Left renal cortex interstitium (tissue), 4 donors: ENCODE data around the gene SEC31B. TPM values are rescaled to one million over a fixed set of nuclear protein-coding genes. Genes with fewer than 3 reads are reported as not detected.

ENCODE experiments used
- DNase-seq, 4 donors: peaks; one replicate each; pipeline ENCODE4 v3.0.0-alpha.2; 2013; ENCODE audit warnings: low read depth in 4 of 4, low spot score in 2 of 4, missing footprints in 1 of 4
- polyA plus RNA-seq, 4 donors: library from polyadenylated mRNA; unstranded; fragments of 120-200 nt; gene quantifications; one replicate each; pipeline ENCODE4 v1.2.1, GENCODE V29; 2013; ENCODE audit not compliant: insufficient read length in 4 of 4

SEC31B gene
- polyA plus RNA-seq, 4 donors = 10.1 to 30.5 (median 19.6) TPM

DNA sequence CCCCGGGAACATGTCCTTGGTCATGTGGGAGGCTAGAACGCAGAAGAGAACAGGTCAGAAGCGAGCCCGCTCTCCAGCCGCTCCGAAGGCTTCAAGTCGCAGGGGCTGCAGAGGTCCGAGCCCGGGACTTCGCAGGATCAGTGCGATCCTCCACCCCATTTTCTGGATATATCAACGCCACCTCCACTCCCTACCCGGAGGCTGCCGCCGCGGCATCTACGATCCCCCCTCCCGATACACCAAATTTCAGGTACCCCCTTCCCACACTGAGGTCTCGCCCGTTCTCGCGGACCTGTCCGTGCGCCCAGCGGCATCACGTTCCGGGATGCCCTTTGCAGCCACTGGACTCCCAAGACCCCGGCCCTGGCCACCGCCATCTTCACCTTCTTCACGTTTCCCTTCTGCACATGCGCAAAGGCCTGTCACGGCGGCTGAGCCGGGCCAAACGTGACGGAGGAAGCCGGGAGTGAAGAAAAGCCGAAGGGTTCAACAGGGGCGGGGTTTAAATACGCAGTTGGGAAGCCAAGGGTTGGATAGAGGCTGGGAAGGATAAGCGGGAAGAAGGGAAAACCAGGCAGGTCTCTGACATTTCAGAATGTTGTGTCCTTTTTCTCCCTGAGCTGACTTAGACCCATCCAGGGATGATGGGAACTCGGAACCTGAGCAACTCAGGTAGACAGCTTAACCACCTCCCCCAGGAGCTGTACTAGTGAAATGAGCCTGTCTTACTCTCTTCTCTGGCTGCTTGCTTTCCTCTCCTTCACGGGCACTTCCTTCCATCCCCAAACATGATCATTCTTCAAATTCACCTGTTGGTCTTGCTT, 10.0 kb upstream of the SEC31B start, which contains the start of gene NDUFB8:
TSS of gene NDUFB8 (minus strand) at position 397 of the 824 bp plus-strand sequence. CDS start at position 377, 20 bp downstream.
- peak; percentile 75 to 92 (median 80) for DNase-seq

- no peak for DNase-seq
Measured at GRCh38 chr10:100528921-100529474, 9.3 kb upstream of the SEC31B start.

DNA sequence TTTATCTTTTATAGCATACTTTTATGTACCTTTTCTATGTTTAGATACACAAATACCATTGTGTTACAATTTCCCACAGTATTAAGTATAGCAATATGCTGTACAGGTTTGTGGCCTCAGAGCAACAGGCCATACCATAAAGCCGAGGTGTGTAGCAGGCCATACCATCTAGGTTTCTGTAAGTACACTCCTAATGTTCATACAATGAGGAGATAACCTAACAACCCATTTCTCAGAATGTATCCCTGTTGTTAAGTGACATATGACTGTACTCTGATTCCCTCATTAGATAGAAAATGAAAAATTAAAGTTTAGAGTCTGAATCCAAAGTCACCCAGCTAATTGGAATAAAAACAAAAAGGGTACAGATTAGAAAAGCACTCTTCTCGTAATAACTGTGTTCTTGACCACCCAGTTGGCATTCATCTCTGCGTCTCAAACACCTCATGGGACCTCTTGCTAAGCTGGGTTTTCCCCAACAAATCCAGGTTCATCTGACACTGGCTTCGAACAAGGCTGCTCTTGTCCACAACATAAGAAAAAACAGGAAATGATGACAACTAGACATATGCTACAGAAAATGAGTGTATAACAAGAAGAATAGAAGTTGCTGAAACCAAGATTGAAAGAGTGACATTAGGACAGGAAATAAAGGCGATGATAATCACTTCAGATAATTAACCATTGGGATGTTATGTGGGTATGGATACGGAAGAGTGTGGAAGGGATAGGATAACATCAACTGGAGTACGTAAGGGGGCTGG, 8.6 kb upstream of the SEC31B start:
- no peak for DNase-seq

DNA sequence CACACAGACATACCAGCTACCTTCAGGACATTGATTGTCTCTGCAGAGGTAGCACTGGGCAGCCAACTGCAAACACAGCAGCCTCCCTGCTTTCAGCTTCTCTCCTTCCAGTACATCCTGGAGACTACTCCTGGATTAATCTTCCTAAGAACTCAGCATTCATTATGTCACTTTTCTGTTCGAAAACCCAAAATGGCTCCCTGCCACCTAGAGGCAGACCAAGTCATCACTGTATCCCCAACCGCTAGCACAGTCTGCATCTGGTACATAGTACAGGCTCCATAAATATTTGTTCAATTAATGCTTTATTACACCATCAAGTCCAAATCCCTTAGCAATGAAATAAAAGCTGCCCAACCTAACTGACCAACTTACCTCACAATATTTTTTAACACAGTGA, 5.0 kb upstream of the SEC31B start:
- no peak for DNase-seq

DNA sequence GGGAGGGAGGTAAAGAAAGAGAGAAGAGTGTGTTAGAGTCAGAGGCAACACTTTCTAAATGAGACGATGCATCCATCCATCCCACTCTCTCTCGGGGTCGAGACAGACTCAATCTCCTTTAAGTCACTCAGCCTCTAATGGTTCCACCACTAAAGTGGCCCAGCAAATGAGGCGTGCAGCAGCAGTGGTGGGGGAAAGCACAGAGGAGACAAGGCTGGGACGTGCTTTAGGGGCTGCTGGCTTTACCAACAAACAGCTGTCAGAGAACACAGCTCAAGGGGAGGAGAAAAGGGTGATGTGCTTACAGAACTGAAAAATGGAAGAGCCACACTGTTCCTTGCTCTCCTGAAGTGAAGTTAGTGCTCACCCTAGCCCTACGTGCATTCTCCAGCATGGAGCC, 4.5 kb upstream of the SEC31B start:
- DNase-seq = no peak

DNA sequence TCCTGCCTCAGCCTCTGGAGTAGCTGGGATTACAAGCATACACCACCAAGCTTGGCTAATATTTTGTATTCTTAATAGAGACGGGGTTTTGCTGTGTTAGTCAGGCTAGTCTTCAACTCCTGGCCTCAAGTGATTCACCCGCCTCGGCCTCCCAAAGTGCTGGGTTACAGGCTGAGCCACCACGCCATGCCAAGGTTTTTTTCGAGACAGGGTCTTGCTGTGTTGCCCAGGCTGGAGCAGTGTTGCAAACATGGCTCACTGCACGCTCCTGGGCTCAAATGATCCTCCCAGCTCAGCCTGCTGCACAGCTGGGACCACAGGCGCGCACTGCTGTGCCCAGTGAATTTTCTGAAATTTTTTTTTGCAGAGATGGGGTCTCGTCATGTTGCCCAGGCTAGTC, 3.3 kb upstream of the SEC31B start:
- DNase-seq = no peak

GRCh38 chr10:100522107-100522801, 2.6 kb upstream of the SEC31B start:
- DNase-seq = no peak

- DNase-seq = no peak
Measured at GRCh38 chr10:100520811-100521210, 1.1 kb upstream of the SEC31B start.

DNA sequence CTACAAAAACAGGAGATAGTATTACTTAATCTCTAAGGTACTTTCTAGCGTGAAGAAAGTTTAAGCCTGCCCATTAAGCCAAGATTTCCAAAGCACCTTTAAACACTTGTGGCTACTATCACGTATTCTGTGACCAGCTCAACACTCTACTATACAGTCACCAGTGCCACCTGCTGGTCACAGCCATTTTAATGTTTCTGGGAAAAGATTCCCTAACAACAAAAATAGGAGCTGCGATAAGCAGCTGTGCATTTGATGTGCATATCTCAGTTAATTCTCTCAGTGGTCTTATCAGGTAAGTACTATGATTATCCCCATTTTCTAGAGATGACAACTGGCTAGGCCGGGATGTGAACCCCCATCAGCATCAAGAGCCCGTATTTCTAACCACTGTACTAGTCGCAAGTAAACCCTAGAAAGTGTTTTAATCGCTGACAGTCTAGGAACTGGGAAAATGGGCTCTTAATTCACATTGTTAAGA, 860 bp downstream of the SEC31B start:
- DNase-seq = peak in 2 of 4 donors; percentile 49 to 74

DNA sequence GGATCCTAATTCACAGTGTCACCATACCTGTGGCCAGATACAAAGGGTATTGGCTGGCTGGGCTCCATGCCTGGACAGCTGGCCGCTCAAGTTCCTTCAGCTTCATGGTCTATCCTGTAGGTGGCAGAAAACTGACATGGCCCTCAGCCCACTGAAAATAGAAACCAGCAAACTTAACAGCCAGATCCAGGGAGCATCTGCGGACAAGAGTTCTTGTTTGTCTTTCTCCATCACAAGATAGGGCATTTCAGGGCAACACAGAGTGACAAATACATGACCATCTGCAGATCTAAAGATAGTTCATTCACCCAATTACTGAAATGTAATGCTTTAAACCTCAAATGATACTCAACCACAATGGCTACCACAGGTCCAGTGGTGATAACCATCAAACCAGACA, 2.8 kb downstream of the SEC31B start:
- no peak for DNase-seq

DNA sequence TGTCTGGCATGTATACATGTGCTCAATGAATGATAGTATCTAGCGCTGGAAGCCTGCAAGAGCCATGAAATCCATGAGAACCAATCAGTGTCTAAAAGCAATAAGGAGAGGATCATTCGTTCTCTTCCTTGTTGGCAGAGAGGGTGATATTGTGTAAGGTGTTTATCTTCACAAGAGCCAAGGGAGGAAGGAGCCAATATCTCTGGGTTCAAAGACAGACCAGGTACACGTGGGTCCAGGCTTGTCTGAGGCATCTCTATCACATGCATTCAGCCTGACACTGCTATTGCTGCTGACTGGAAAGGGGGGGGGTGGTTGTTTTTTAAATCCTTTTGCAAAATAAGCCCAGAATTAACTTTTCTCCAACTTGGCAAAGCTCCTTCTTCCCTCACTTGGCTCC, 4.0 kb downstream of the SEC31B start:
- DNase-seq = no peak

GRCh38 chr10:100510533-100511308, 8.9 kb downstream of the SEC31B start:
- no peak for DNase-seq

DNA sequence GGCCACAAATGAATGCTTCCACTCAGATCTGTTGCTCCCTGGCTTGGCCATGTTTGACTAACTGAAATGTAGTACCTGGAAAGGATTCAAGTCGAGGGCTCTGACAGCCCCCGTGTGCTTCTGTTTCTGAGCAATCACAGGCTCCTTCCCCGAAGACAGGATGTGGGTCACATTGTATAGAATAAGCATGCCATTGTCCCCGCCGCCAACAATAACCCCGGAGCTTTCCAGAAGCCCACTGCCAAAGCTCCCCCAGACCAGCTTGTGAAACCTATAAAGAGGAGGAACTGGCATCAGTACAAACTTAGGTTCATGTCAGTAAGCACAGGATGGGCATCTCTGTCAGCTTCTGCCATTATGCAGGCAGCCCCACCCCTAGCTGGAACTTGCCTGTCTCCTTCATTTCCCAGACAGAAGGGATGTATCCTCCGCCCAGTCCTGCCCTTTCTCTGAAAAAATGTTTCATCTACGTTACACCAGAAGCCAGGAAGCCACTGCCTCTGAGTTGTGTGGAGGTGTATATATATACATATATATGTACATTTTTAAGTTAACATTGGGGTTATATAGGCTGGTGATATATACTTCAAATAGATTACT, 10.3 kb downstream of the SEC31B start:
- no peak for DNase-seq

- DNase-seq = no peak
Measured at GRCh38 chr10:100508691-100509150, 10.9 kb downstream of the SEC31B start.

DNA sequence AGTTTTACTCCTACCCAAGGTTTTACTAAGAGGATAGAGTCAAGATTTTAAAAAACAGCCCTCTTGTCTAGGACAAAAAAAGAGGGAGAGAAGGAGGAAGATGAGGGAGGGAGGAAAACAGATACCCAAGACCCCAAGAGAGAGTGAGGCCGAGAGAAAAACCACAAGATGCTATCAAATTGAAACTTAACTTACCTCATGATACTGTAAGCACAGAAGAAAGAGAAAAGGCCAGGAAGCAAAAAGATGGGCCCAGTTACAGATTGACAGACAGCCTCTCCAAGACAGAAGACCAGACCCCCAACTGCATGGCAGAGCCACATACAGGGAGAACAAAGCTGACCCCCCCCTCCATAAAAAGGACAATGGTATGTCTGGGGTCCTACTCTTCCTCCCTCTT, 11.4 kb downstream of the SEC31B start:
- DNase-seq = no peak

GRCh38 chr10:100507357-100507732, 12.3 kb downstream of the SEC31B start:
- DNase-seq = no peak

- DNase-seq = no peak
Measured at GRCh38 chr10:100506596-100507356, 12.9 kb downstream of the SEC31B start.

GRCh38 chr10:100505164-100505563, 14.5 kb downstream of the SEC31B start:
- DNase-seq = no peak

- DNase-seq = peak in 1 of 4 donors; percentile 33
Measured at GRCh38 chr10:100504096-100504495, 15.6 kb downstream of the SEC31B start.
